Esophagus muscularis mucosa (tissue), 3 donors: ENCODE measurements around the gene SULF2.

Source experiments
- EP300 ChIP-seq: sonication (generic); formaldehyde crosslinking; IDR thresholded peaks from one replicate; pipeline ENCODE4 v1.6.1; 2017; ENCODE audit warnings: antibody characterized with exemption
- TF ChIP-seq, protein P1 (sequence below), 3 experiments: fragments of 200-600 bp in 2 of 3; fragments of 450-650 bp in 1 of 3; sonication (generic) in 2 of 3; IDR thresholded peaks; one replicate each; pipeline ENCODE4 v1.5.1; 2017 to 2019; ENCODE audit warnings: antibody characterized with exemption in 3 of 3, mild to moderate bottlenecking in 2 of 3, moderate library complexity in 1 of 3

DNA sequence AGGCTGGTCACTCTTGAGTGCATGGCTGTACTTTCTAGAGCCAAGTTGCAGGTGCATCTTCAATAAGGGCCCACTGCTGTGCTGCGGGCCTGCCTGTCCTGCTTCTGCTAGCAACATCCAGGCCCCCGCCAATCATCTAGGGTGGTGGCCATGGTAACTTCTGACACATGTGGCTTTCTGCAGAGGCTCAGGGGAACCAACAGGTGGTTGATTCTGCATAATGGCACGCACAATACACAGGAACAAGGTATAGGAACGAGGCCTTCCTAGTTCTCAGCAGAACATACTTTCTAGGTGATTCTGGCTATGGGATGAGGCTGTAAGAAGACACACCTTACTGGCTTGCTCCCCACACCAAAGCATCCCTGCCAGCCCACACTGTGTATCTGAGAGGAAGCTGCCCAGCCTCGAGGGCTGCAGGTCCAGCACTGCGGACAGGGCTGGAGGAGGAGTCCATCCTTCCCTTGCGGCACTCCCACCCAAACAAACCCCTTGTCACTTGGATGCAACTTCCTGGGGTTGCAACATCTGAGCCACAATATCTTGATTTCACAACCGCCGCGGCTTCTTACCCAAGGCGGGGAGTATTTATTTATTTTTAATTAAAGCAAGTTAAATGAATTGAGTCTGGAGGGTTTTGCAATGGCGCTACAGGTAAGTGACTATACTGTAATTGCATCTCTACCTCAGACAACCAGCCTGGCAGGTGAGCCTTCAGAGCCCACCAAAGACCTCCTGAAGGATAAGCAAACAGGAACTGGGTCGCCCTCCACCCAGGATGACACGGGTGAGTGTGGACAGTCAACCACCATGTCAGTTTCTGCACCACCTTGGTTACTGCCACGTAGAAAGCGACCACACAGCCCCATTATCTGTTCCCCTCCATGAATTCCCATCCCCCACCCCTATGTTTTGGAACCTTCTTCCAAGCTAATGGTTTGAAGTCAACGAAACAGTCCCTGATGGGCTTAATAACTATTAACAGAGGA is 49.6 kb downstream of the SULF2 start:
- TF ChIP-seq, protein P1, sequence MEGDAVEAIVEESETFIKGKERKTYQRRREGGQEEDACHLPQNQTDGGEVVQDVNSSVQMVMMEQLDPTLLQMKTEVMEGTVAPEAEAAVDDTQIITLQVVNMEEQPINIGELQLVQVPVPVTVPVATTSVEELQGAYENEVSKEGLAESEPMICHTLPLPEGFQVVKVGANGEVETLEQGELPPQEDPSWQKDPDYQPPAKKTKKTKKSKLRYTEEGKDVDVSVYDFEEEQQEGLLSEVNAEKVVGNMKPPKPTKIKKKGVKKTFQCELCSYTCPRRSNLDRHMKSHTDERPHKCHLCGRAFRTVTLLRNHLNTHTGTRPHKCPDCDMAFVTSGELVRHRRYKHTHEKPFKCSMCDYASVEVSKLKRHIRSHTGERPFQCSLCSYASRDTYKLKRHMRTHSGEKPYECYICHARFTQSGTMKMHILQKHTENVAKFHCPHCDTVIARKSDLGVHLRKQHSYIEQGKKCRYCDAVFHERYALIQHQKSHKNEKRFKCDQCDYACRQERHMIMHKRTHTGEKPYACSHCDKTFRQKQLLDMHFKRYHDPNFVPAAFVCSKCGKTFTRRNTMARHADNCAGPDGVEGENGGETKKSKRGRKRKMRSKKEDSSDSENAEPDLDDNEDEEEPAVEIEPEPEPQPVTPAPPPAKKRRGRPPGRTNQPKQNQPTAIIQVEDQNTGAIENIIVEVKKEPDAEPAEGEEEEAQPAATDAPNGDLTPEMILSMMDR (IDR thresholded peaks at IDR 0.05): no peak
- no peak for TF ChIP-seq EP300
